Suprapubic skin (tissue), 4 donors: ENCODE measurements around the gene SPACA6.

ENCODE experiments used
- CTCF ChIP-seq, 2 donors: fragments of 200-600 bp in 1 of 2; fragments of 450-650 bp in 1 of 2; sonication (generic) in 1 of 2; IDR thresholded peaks; one replicate each; pipeline ENCODE4 v1.5.1; 2016 to 2019; ENCODE audit warnings: antibody characterized with exemption in 2 of 2, mild to moderate bottlenecking in 1 of 2, moderate library complexity in 1 of 2
- EP300 ChIP-seq: sonication (generic); formaldehyde crosslinking; IDR thresholded peaks from one replicate; pipeline ENCODE4 v1.6.1; 2017; ENCODE audit warnings: antibody characterized with exemption
- POLR2A ChIP-seq, 2 donors: fragments of 450-650 bp; IDR thresholded peaks; one replicate each; pipeline ENCODE4 v1.6.1; 2017; ENCODE audit warnings: antibody characterized with exemption in 2 of 2, mild to moderate bottlenecking in 2 of 2, moderate library complexity in 2 of 2
- POLR2AphosphoS5 ChIP-seq, 3 donors: sonication (generic); formaldehyde crosslinking; IDR thresholded peaks; one replicate each; pipeline ENCODE4 v1.6.1; 2017; ENCODE audit warnings: antibody characterized with exemption in 3 of 3

GRCh38 chr19:51647318-51647717, 45.8 kb upstream of the SPACA6 start:
- TF ChIP-seq CTCF (IDR thresholded peaks at IDR 0.05) (no peak), POLR2AphosphoS5 (IDR thresholded peaks at IDR 0.05) (no peak), POLR2A (IDR thresholded peaks at IDR 0.05) (no peak), EP300 (no peak)
